Measurements from ENCODE around the gene CCL5.

Gene CCL5

GRCh38 chr17:35907691-35908090 is 27.5 kb upstream of the CCL5 start:
- TF ChIP-seq, protein P1, sequence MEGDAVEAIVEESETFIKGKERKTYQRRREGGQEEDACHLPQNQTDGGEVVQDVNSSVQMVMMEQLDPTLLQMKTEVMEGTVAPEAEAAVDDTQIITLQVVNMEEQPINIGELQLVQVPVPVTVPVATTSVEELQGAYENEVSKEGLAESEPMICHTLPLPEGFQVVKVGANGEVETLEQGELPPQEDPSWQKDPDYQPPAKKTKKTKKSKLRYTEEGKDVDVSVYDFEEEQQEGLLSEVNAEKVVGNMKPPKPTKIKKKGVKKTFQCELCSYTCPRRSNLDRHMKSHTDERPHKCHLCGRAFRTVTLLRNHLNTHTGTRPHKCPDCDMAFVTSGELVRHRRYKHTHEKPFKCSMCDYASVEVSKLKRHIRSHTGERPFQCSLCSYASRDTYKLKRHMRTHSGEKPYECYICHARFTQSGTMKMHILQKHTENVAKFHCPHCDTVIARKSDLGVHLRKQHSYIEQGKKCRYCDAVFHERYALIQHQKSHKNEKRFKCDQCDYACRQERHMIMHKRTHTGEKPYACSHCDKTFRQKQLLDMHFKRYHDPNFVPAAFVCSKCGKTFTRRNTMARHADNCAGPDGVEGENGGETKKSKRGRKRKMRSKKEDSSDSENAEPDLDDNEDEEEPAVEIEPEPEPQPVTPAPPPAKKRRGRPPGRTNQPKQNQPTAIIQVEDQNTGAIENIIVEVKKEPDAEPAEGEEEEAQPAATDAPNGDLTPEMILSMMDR (IDR thresholded peaks at IDR 0.05; ENCODE audit: insufficient read depth, low read depth, low read length, missing control alignments) = no peak

GRCh38 chr17:35906926-35907637 is 26.9 kb upstream of the CCL5 start:
- no peak for DNase-seq (ENCODE audit: low read depth)
- no peak overlapping the region for H3K4me3 ChIP-seq (ENCODE audit: low read depth, low read length)
- TF ChIP-seq, protein P1 (IDR thresholded peaks at IDR 0.05; ENCODE audit: insufficient read depth, low read depth, low read length, missing control alignments) = no peak

More at GRCh38 chr17:35907691-35908090, 27.5 kb upstream of the CCL5 start:
- no peak overlapping the region for H3K4me3 ChIP-seq (ENCODE audit: low read depth, low read length)
- no peak for DNase-seq (ENCODE audit: low read depth)

DNA sequence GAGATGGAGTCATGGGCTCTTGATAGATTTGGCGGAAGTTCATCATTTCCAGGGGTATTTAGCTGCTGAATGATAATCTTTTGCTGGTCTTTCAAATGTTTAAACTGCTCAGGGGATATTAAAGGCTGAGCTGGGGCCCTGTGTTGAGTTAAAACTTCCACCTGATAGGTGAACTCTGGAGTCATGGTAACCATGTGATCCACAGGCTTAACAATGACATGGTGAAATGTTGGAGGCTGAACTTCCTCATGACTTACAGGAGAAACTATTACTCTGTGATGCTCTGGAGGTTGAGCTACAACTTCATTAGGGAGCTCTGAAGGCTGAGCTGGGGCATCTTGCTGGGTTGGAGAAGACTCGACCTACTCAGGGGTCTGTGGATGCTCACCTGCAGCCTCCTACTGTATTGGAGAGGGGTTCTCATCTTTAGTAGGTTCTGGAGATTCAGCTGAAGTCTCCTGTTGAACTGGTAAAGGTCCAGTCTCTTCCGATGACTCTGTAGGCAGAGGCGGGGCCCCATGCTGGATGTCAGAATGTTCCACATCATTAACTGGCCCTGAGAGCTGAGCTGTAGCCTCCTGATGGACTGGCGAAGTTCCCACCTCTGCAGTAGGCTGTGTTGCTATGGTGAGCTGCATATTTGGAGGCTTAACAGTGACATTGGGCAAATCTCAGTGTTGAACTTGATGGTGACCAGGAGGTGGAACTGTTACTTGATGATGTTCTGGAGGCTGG is 26.2 kb upstream of the CCL5 start:
- TF ChIP-seq, protein P1 (IDR thresholded peaks at IDR 0.05; ENCODE audit: insufficient read depth, low read depth, low read length, missing control alignments) = no peak
- DNase-seq (ENCODE audit: low read depth) = no peak
- no peak overlapping the region for H3K4me3 ChIP-seq (ENCODE audit: low read depth, low read length)

DNA sequence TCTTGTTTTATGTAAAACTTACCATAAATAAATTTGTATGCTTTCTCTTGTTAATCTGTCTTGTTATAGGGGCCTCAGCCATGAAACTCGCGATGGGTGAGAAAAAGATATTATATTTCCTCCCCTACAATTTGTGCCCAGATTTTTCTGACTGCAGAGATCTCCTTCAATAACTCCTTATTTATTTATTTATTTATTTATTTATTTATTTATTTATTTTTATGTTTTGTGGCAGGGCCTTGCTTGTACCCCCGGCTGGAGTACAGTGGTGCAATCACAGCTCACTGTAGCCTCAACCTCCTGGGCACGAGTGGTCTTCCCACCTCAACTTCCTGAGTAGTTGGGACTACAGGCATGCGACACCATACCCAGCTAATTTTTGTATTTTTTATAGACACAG is 23.3 kb upstream of the CCL5 start:
- TF ChIP-seq, protein P1 (IDR thresholded peaks at IDR 0.05; ENCODE audit: insufficient read depth, low read depth, low read length, missing control alignments) = no peak
- no peak overlapping the region for H3K4me3 ChIP-seq (ENCODE audit: low read depth, low read length)
- no peak for DNase-seq (ENCODE audit: low read depth)

GRCh38 chr17:35901631-35902175 is 21.5 kb upstream of the CCL5 start:
- no peak for DNase-seq (ENCODE audit: low read depth)
- TF ChIP-seq, protein P1 (IDR thresholded peaks at IDR 0.05; ENCODE audit: insufficient read depth, low read depth, low read length, missing control alignments) = no peak

DNA sequence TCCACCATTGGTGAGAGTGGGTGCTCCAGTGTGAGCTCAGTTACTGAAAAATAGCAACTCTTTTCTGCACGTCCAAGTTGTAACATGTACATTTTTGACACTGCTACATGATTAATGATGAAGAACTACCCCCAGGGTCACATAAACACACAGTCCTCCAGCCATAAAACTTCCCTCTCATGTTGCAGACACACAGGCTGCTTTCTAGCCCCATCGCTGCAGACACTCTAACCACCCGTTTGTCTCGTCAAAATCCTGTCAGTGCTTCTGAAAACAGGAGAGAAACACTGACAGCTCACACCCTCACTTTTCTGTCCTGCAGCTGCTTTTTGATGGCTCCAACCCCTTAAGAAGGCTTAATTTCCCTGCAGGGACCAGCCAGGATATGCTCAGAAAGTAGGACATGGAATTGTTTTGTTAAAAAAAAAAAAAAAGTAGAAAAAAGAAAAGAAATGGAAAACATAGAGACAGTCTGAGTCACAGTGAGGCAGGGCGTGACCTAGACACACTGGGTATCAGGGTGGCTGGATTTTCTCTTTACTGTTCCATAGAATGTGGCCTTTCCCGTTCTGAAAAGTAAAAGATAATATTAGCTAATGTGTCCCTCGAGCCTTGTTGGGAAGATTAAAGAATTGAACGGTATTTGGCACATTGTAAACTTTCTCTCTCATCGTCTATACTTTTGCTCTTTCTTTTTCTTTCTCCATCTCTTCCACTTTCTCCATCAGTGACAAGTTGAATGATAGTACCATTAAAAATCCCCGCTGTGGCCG is 20.7 kb upstream of the CCL5 start:
- no peak overlapping the region for H3K4me3 ChIP-seq (ENCODE audit: low read depth, low read length)
- DNase-seq (ENCODE audit: low read depth) = no peak
- TF ChIP-seq, protein P1 (IDR thresholded peaks at IDR 0.05; ENCODE audit: insufficient read depth, low read depth, low read length, missing control alignments) = no peak

More at GRCh38 chr17:35901631-35902175, 21.5 kb upstream of the CCL5 start:
- H3K4me3 ChIP-seq (ENCODE audit: low read depth, low read length) = no peak overlapping the region
